Pancreas (tissue), 10 donors: ENCODE results near the gene VMP1. TPM values are rescaled to one million over a fixed set of nuclear protein-coding genes. Genes with fewer than 3 reads are reported as not detected.

Source experiments
- ATAC-seq, 4 donors: fragments of 200-7000 bp; cut with Tn5 transposase; one replicate each; pipeline versions ENCODE4 v1.8.0 to v1.9.1; 2020; ENCODE audit warnings: mild to moderate bottlenecking in 4 of 4, moderate library complexity in 4 of 4
- DNase-seq, 6 donors: peaks; one replicate each; pipeline ENCODE4 v3.0.0-alpha.2; 2020
- FAIRE-seq: peaks from 2 replicates; lab custom pipeline; 2012; peaks lifted over from hg19 to GRCh38; lab: Jason Lieb, UNC
- H3K27ac ChIP-seq, 4 donors: fragments of 200-600 bp; sonication (generic); 1 replicate in 3 of 4; 2 replicates in 1 of 4; pipeline versions ENCODE4 v1.5.0 to v1.8.0; 2020
- H3K27me3 ChIP-seq, 4 donors: fragments of 200-600 bp; one replicate each; pipeline ENCODE4 v1.8.0; 2021
- H3K36me3 ChIP-seq, 3 donors: fragments of 200-600 bp; sonication (generic) in 1 of 3; one replicate each; pipeline versions ENCODE4 v1.5.0 to v1.8.0; 2020 to 2021
- H3K4me1 ChIP-seq, 3 donors: fragments of 200-600 bp; one replicate each; pipeline ENCODE4 v1.8.0; 2021
- H3K4me3 ChIP-seq, 4 donors: fragments of 200-600 bp; sonication (generic) in 2 of 4; one replicate each; pipeline versions ENCODE4 v1.5.0 to v1.8.0; 2020 to 2021
- H3K9me3 ChIP-seq, 4 donors: fragments of 200-600 bp; one replicate each; pipeline ENCODE4 v1.8.0; 2021
- WGBS, 2 donors: extraction: QIAGEN DNeasy Blood & Tissue Kit; methylation state at CpG; one replicate each; pipeline ENCODE4 v1.1.7; 2013; 5-methylcytosine and 5-hydroxymethylcytosine counted together
- intact Hi-C, 3 donors: fragments of 100-400 bp; cut with DNase I; formaldehyde crosslinking; loops; one replicate each; pipeline versions ENCODE4 v1.11.1 to v1.14.2; 2022
- polyA plus RNA-seq, 2 donors: library from polyadenylated mRNA; stranded (reverse); fragments of 200-250 nt; gene quantifications; one replicate each; pipeline ENCODE4 v1.2.3, GENCODE V29; 2013
- total RNA-seq, 6 donors: library from RNA; stranded (reverse); fragmentation: NEBNext Ultra II Directional in 4 of 6; extraction: Animal tissue kit (Norgen Biotek cat#: 25700) in 4 of 6; gene quantifications; one replicate each; pipeline versions ENCODE4 v1.2.1 to v1.2.4, GENCODE V29; 2021 to 2023
- TF ChIP-seq, protein P1 (sequence below), 4 donors: fragments of 200-600 bp; sonication (generic) in 3 of 4; IDR thresholded peaks; one replicate each; pipeline versions ENCODE4 v1.5.0 to v1.8.0; 2021; ENCODE audit warnings: antibody characterized with exemption in 4 of 4
- donor health status: healthy with polysubstance abuse.
- donor health status: DM: no; HTN: no; CAD: no; lungs with moderate emphysema.
- donor health status: DM: no; HTN: no; CAD: no.
- donor health status: control.
- donor health status: control.
- donor health status: Bipolar disorder and iron deficiency.
- donor health status: DM: yes; HTN: yes; CAD: no.
- donor health status: DM: no; HTN: no; CAD: no.
- donor health status: DM: no; HTN: no; CAD: no.
- donor health status: DM: yes; HTN: yes; CAD: no.

The VMP1 gene
- total and polyA plus RNA-seq, 8 donors: 55.5 to 177 (median 91.8) TPM

DNA sequence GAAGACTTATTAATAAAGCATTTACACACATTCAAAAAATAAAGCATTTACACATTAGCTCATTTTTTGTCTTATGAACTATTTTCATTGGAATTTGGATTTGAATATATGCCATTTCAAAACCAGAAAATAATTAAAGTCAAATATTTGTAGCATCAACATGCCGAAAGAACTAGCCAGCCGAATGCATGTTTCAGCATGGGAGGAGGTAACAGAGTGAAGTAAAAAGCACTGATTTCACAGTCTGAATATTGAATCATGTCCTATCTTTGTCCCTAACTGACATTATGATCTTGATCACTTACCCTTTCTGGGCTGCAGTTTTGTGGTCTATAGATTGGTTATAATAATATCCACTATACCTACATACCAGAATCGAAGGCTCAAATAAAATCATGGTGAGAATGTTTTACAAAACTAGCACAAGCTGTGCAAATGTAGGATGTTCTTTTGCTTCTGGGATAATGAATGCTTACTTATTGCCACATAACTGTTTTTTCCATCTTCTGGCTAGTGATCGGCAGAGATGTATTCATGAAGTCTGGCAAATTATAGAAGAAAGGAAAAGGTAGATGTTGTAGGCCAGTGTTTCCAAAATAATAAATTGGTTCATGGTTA, 100.5 kb downstream of the VMP1 start:
- no peak overlapping the region for H3K4me3 ChIP-seq
- ATAC-seq (peak in 1 of 4 donors; percentile 10), FAIRE-seq (no peak), DNase-seq (no peak)
- TF ChIP-seq, protein P1, sequence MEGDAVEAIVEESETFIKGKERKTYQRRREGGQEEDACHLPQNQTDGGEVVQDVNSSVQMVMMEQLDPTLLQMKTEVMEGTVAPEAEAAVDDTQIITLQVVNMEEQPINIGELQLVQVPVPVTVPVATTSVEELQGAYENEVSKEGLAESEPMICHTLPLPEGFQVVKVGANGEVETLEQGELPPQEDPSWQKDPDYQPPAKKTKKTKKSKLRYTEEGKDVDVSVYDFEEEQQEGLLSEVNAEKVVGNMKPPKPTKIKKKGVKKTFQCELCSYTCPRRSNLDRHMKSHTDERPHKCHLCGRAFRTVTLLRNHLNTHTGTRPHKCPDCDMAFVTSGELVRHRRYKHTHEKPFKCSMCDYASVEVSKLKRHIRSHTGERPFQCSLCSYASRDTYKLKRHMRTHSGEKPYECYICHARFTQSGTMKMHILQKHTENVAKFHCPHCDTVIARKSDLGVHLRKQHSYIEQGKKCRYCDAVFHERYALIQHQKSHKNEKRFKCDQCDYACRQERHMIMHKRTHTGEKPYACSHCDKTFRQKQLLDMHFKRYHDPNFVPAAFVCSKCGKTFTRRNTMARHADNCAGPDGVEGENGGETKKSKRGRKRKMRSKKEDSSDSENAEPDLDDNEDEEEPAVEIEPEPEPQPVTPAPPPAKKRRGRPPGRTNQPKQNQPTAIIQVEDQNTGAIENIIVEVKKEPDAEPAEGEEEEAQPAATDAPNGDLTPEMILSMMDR (IDR thresholded peaks at IDR 0.05): no peak
- H3K36me3 ChIP-seq: no peaks in the 10 kb centered on the region
- H3K4me1 ChIP-seq: peaks cover 9 to 22% (median 15%) of the 10 kb centered on the region in 3 donors
- H3K9me3 ChIP-seq: no peaks in the 10 kb centered on the region
- WGBS, 2 donors: 88 to 93% methylated on average over 4 of the region's 4 CpGs
- intact Hi-C loops: no loop called here
- no peak overlapping the region for H3K27ac ChIP-seq
- no peaks in the 10 kb centered on the region for H3K27me3 ChIP-seq

DNA sequence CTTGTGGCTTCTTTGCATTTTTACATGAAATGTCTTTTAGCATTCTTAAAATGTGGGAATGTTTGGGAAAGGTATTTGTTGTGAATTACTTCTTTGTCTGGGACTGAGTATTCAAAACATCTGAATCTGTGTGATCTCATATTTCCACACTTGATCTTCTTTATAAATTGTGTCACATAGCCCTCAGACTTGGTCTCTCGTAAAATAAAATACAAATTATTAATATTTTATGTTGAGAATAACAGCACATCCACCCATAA, 103.4 kb downstream of the VMP1 start:
- H3K36me3 ChIP-seq: no peaks in the 10 kb centered on the region
- no peak overlapping the region for H3K27ac ChIP-seq
- FAIRE-seq: no peak
- H3K4me1 ChIP-seq: peaks cover 0 to 10% (median 6%) of the 10 kb centered on the region in 3 donors
- no peaks in the 10 kb centered on the region for H3K9me3 ChIP-seq
- TF ChIP-seq, protein P1 (IDR thresholded peaks at IDR 0.05): no peak
- no peaks in the 10 kb centered on the region for H3K27me3 ChIP-seq
- intact Hi-C loops: no loop called here
- DNase-seq: no peak
- 92 to 97% methylated on average over 1 of the region's 1 CpG for WGBS, 2 donors
- no peak overlapping the region for H3K4me3 ChIP-seq
- ATAC-seq: no peak

DNA sequence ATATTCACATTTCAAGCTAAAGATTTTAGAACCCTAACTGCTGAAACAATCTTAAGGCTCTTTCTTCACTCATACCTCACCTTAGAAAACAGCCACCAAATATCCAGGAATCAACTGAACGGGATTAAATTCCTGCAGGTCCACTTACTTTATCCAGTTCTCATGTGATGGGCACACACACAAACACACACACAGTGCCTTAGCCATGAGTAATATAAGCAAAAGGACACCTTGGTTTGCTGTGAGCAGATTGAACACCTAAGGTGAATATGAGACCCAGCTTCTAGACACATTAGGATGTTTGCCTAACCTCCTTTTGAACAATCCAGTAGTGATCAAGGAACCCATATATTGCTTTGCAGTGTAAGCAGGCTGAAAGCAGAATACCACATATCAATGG, 103.8 kb downstream of the VMP1 start:
- no peak for ATAC-seq
- H3K4me3 ChIP-seq: no peak overlapping the region
- intact Hi-C loops: no loop called here
- TF ChIP-seq, protein P1 (IDR thresholded peaks at IDR 0.05): no peak
- H3K4me1 ChIP-seq: peaks cover 0 to 6% (median 6%) of the 10 kb centered on the region in 3 donors
- H3K27me3 ChIP-seq: no peaks in the 10 kb centered on the region
- DNase-seq: no peak
- H3K9me3 ChIP-seq: no peaks in the 10 kb centered on the region
- WGBS, 2 donors: 81 to 86% methylated on average over 1 of the region's 1 CpG
- no peak for FAIRE-seq
- H3K36me3 ChIP-seq: no peaks in the 10 kb centered on the region
- no peak overlapping the region for H3K27ac ChIP-seq

DNA sequence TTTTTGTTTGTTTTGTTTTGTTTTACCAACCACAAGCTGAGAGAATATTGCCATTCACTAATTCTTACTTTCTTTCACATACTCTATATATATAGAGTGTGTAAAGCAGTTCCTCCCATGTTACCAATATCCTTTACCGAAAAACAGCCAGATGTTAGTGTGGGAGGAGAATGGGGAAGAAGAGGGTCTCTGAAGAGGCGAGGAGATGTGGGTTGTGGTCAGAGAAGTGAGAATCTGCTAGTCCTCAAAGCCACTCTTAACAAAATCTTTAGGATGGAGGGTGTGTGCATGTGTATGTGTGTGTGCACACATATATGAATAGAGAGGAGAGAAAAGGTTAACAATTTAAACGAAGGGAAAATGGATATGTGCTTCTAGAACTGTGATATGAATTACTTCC, 104.7 kb downstream of the VMP1 start:
- Histone ChIP-seq H3K9me3 (no peaks in the 10 kb centered on the region), H3K4me3 (no peak overlapping the region), H3K27me3 (no peaks in the 10 kb centered on the region), H3K4me1 (peaks cover 0 to 5% (median 0%) of the 10 kb centered on the region in 3 donors), H3K27ac (no peak overlapping the region), H3K36me3 (no peaks in the 10 kb centered on the region)
- intact Hi-C loops: no loop called here
- ATAC-seq: no peak
- DNase-seq: no peak
- TF ChIP-seq, protein P1 (IDR thresholded peaks at IDR 0.05): no peak
- WGBS, 2 donors: 78 to 84% methylated on average over 3 of the region's 3 CpGs
- FAIRE-seq: no peak

DNA sequence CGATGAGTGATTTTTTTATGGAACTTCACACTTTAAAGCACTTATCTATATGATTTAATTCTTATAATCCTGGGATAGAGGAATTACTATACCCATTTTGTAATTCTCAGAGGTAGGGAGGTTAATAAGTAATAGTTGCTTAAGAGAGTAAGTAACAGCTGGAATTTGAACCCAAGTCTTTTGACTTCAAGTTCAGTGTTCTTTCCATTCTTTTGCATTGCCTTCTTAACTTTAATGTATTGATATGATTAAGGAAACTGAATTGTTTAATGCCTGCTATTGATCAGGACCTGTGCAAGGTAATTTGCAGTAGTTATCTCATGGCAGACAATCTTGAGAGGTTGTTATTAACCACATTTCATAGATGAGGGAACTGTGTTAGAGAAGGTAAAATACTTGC, 106.8 kb downstream of the VMP1 start:
- TF ChIP-seq, protein P1 (IDR thresholded peaks at IDR 0.05): no peak
- no peaks in the 10 kb centered on the region for H3K9me3 ChIP-seq
- DNase-seq: no peak
- intact Hi-C loops: no loop called here
- WGBS, 2 donors: 96 to 97% methylated on average over 1 of the region's 1 CpG
- no peaks in the 10 kb centered on the region for H3K36me3 ChIP-seq
- no peak overlapping the region for H3K4me3 ChIP-seq
- FAIRE-seq: no peak
- ATAC-seq: no peak
- H3K4me1 ChIP-seq: peaks cover 0 to 5% (median 0%) of the 10 kb centered on the region in 3 donors
- H3K27me3 ChIP-seq: no peaks in the 10 kb centered on the region
- peak overlapping the region in 1 of 4 donors; percentile 5 for H3K27ac ChIP-seq
